Head of caudate nucleus (tissue), 42 donors: ENCODE data around the gene POLL.
"Not testable (repeated sequence)": the region's sequence is repeated elsewhere in the genome, so short reads cannot be mapped to it uniquely, and the experiment has no call there.

Experiments
- DNase-seq, 42 donors: peaks; one replicate each; pipeline versions ENCODE4 v3.0.0 to v3.0.0-alpha.2; 2020 to 2021; ENCODE audit warnings: mixed read lengths in 7 of 42
- intact Hi-C: fragments of 100-400 bp; cut with DNase I; formaldehyde crosslinking; loops from one replicate; pipeline ENCODE4 v1.15.0; 2022

POLL gene

GRCh38 chr10:101613646-101614045 is 25.6 kb upstream of the POLL start:
- DNase-seq = no peak
- intact Hi-C loops = no loop called here

DNA sequence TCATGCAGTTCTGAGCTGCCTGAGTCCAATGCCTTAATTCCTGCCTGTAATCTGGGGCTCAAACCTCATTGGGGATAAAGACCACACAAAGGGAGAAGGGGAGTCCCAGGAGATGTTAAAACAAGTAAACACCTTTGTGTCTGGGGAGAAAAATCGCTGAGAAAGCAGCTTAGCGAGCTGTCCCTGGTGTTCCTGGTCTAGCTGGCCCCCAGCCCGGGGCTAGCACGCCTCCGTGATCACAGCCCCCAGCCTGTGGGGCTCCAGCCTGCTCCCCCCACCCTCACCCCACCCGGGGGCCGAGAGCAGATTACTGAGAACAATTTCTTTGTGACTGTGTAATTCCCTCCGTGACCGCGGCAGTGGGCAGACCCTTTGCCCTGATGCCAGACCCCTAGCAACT is 24.8 kb upstream of the POLL start:
- intact Hi-C loops = no loop called here
- DNase-seq = peak in 1 of 42 donors; percentile 3

GRCh38 chr10:101612086-101612485 is 24.0 kb upstream of the POLL start:
- intact Hi-C loops = no loop called here
- DNase-seq = peak in 1 of 42 donors; percentile 2

DNA sequence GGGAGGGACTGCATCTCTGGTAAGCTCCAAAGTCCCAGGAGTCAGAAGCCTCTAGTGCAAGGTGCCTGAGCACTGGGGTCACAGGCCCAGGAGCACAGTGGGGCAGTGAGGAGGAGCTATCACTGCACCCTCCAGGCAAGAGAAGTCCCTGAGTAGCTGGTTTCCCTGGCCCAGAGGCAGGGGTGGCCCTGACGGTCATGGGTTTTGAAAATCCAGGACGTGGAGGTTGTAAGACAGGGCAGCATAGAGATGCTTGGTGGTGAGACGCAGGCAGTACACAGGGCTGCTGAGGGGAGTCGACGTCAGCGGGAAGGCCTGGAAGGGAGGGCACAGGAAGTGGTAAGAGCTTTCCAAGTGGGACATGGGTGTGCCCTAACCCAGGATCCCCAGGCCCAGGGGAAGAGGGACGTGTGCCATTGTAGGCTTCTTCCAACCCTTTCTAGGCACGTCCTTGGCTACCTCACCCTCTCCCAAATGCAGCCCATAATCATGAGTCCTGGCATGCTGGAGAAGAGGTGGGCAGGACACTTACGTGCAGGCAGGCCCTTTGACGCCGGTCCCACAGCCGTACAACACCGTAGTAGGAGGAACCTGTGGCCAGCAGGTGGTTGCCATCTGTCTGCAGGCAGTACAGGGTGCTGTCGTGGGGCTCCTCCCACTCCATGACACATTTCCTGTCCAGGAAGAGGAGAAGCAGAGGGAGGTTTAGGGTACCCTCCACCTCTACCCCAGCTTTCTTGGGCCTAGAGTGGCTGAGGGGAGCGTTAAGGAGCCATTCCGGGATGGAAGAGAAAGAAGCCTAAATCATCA is 23.2 kb upstream of the POLL start:
- DNase-seq = peak in 1 of 42 donors; percentile 2
- intact Hi-C loops = no loop called here

- DNase-seq = peak in 1 of 42 donors; percentile 0
- intact Hi-C loops = no loop called here
These were observed 21.4 kb upstream of the POLL start for GRCh38 chr10:101609481-101609880.

- DNase-seq = no peak
- intact Hi-C loops = no loop called here
These were observed 19.1 kb upstream of the POLL start for GRCh38 chr10:101607124-101607523.

- intact Hi-C loops = loop anchor here (5.0 kb wide), 1 partner anchor 179 kb away; the partner anchor contains the start of gene NPM3
- DNase-seq = peak; percentile 53 to 91 (median 80)
These were observed 14.8 kb upstream of the POLL start for GRCh38 chr10:101602761-101603398.

DNA sequence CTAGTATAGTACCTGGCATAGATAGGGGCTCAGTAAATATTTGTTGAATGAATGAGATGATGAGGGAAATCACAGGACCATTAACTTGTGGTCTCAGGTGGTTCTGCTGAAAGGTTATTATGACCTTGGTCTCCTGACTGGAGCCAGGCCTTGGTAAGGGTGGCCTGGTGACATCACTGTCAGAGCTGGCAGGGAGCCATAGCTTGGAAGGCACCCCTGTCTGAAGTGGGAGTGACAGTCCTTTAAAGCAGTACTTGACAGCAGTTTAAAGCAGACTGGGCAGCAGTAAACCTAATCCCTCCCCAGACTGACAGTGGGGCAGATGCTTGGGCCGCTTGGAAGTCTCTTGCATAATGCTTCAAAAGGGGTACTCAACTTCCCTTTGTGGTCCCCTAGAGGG is 13.5 kb upstream of the POLL start:
- DNase-seq = no peak
- intact Hi-C loops = loop anchor here (5.0 kb wide), 1 partner anchor 181 kb away; the partner anchor contains the start of gene NPM3

DNA sequence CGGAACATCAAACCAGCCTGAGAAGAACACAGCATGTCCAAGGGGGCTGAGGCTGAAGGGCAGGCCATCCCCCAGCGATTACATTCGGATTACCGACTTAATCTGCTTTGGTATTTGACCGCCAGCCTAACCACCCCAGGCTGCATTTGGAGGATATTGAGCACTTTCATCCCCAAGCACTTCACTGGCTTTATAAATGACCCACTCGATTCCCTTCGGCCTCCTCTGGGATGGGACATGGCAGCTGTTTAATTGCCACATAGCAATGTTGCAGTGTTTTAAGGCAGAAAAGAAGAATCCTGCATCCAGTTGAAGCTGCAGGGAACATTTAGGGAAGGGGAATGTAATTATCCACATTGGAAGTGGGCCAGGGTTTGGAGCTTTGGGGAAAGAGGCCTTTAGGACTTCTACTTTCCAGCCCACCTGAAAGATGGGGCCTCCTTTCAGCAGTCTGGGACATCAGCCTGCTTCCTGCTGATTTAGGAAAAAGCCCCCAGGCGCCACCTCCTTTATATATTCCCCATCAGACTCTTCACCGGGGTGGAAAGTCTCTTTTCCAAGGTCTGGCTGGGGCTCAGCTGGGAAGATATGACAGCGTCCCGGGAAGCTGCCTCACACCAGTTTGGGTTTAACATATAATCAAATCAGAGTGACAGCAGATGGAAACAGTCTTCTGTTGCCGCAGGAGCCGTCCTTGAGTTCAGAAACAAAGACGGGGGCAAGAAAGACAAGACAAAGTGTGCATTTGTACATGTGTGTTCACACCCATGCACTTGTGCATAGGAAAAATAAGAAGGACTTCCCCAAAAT is 9.2 kb upstream of the POLL start:
- intact Hi-C loops = no loop called here
- no peak for DNase-seq

DNA sequence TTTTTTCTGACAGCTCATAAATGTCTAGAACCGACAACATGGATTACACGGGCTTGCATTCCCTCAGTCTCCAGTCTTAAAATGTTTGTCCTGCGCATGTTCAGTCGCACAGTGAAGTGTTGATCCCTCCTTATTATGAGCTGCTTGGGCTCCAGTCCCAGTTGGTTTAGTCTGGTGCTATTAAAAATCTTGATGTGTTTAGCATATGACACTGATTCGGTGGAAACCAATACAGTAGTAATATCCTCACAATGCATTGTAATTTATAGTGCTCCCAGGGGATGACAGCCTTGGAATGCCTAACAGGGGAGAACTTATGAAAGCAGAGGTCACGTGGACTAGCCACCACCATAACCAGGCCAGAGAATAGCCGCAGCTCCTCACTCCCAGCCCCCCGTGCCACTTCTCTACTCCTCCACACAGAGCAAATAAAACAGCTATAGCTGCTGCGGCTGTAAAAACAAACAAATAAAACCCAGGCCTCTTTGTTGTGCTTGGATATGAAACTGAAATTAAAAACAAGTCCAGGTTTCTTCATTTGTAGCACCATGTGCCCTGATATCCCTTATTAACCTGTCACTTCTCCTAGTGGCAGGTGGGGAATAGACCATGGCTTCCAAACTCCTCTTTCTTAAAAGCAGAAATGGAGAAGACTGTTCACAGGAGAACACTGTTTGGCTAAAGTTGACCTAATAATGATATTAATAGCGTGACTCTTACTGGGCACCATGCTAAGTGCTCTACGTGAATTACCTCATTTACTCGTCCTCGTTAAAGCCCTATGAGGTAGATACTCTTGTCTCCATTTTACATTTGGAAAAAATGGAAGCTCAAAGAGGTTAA is 7.8 kb upstream of the POLL start:
- intact Hi-C loops = no loop called here
- DNase-seq = no peak

- intact Hi-C loops, DNase-seq: not testable (repeated sequence)
These were observed 5.3 kb upstream of the POLL start for GRCh38 chr10:101593331-101593730.

DNA sequence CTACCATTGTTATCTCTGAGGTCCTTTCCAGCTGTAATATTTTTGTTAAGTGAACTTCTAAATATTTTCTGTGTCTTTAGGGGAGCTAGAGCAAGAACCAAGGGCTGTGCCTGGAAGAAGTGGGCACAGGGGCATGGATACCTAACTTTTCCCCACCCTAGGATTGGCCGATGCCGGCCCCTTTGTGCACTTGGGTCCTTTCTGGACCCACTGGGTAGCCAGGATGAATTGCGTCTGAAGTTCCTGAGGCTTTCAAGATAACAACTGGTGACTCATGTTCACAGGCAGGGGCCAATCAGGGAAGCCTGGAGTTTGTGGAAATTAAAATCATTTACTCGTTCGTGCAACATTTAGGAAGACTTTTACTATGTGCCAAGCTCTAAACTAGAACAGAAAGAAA is 822 bp upstream of the POLL start:
- DNase-seq = no peak
- intact Hi-C loops = no loop called here

GRCh38 chr10:101585841-101586240 is 2.2 kb downstream of the POLL start:
- intact Hi-C loops = no loop called here
- DNase-seq = no peak

DNA sequence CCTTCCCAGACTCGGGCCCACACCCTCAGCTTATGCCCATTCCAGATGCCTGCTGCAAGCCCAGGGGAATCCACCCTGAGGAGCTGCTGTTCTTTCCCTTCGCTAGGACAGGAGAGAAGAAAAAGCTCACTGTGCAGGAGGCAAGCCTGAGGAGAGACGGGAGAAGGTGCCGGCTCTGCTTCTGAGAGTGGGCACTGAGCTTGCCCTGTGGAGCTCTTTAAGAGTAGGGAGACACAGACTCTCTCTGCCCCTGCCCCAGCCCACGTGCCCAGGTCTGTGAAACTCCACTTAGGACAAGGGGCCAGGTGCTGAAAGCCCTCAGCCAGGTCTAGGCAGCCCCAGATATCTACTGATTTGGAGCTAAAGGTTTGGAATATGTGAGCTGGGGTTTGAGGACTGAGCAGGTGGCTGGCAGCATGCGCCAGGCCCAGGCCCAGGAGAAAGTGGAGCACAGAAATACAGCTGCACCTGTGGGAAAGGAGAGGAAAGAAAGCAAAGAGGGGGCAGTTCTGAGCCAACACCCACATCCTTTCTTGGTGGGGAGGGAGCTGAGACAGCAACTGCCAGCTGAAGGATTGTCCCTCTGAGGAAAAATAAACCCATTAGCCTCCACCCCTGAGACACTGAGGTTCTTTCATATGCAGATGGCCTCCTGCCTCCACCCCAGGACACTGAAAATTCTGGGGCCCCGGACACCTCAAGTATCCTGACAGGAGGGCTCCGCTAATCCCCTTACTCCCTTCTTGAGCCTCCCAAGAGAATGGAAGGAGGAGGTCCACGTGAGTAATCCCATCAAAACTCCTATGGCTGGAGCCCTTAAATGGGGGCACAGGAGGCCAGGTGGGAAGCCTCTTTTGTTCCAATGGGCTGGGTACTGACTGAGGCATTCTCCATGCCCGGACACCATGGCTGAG is 7.3 kb downstream of the POLL start:
- no peak for DNase-seq
- intact Hi-C loops = no loop called here

DNA sequence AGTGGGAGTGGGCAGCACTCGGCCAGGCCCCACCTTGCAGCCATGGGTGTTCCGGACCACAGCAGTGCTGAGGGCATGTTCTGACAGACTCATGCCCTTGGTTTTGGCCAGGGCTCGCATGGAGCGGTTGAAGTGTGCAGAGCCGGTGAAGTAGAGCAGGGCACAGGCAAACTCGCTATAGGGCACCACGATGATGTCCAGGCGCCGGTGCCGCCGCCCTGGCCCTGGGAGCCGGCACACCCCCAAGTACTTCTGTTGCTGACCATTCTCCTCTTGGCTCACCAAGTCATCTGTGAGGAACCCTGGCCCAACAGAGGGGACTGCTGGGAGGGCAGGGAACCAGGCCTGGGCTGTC is 8.6 kb downstream of the POLL start:
- intact Hi-C loops = no loop called here
- no peak for DNase-seq

- DNase-seq = no peak
- intact Hi-C loops = no loop called here
These were observed 9.1 kb downstream of the POLL start for GRCh38 chr10:101578803-101579515.

- DNase-seq = no peak
- intact Hi-C loops = no loop called here
These were observed 9.9 kb downstream of the POLL start for GRCh38 chr10:101578192-101578591.
